HG02763 (cell line): Measurements from ENCODE around the gene FAM78B.

Experiments used
- ATAC-seq: cut with Tn5 transposase; IDR thresholded peaks from one replicate; pipeline ENCODE4 v1.9.1; 2021; ENCODE audit warnings: mild to moderate bottlenecking, moderate library complexity; ENCODE audit not compliant: unreplicated experiment

The FAM78B gene

GRCh38 chr1:166121010-166121409, 45.8 kb downstream of the FAM78B start:
- ATAC-seq, result no peak

- no peak for ATAC-seq
Observed at GRCh38 chr1:166120281-166120680, 46.5 kb downstream of the FAM78B start.

- no peak for ATAC-seq
Observed at GRCh38 chr1:166119471-166119965, 47.3 kb downstream of the FAM78B start.

- ATAC-seq, result no peak
Observed at GRCh38 chr1:166117776-166118175, 49.0 kb downstream of the FAM78B start.

- ATAC-seq, result no peak
Observed at GRCh38 chr1:166116026-166116425, 50.8 kb downstream of the FAM78B start.

GRCh38 chr1:166114419-166114818, 52.4 kb downstream of the FAM78B start:
- no peak for ATAC-seq

GRCh38 chr1:166113630-166114029, 53.2 kb downstream of the FAM78B start:
- ATAC-seq, result no peak

- ATAC-seq, result no peak
Observed at GRCh38 chr1:166113031-166113430, 53.8 kb downstream of the FAM78B start.

- no peak for ATAC-seq
Observed at GRCh38 chr1:166112425-166112824, 54.4 kb downstream of the FAM78B start.

- ATAC-seq, result no peak
Observed at GRCh38 chr1:166111430-166111829, 55.4 kb downstream of the FAM78B start.

- ATAC-seq, result no peak
Observed at GRCh38 chr1:166090244-166090643, 76.6 kb downstream of the FAM78B start.

GRCh38 chr1:166089804-166090203, 77.0 kb downstream of the FAM78B start:
- no peak for ATAC-seq

GRCh38 chr1:166088572-166088955, 78.2 kb downstream of the FAM78B start:
- ATAC-seq, result no peak

GRCh38 chr1:166087734-166088571, 78.8 kb downstream of the FAM78B start:
- no peak for ATAC-seq

- ATAC-seq, result no peak
Observed at GRCh38 chr1:166086113-166086883, 80.5 kb downstream of the FAM78B start.

GRCh38 chr1:166084613-166085012, 82.2 kb downstream of the FAM78B start:
- ATAC-seq, result no peak

GRCh38 chr1:166083887-166084286, 82.9 kb downstream of the FAM78B start:
- ATAC-seq, result peak; percentile 54

- no peak for ATAC-seq
Observed at GRCh38 chr1:166082601-166083000, 84.2 kb downstream of the FAM78B start.

GRCh38 chr1:166080967-166081870, 85.6 kb downstream of the FAM78B start:
- ATAC-seq, result no peak

GRCh38 chr1:166080277-166080966, 86.4 kb downstream of the FAM78B start:
- no peak for ATAC-seq
